Fibroblast of skin of scalp (primary cell): ENCODE results near the gene ANO4.

Experiments
- DNase-seq: peaks from one replicate; pipeline ENCODE4 v3.0.0-alpha.2; 2013

ANO4 gene

DNA sequence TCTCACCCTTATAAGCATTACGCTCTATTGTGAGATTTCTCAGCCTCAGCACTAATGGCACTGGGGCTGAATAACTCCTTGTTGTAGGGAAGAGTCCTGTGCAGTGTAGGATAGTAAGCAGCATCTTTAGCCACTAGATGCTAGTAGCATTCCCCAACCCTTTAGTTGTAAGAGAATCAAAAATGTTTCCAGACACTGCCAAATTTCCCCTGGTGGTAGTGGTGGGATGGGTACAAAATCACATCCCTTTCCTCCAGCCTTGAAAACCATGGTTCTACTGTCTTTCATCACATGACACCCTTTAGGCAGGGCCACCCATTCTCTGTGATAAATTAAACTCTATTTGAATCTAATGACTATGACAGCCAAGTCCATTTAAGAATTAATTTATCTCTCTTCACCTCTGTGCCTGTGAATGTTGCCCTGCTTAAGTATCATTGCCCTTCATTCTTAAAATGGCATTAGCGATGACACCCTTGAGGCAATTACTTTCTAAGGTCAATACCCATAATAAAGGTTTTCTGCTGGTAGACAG is 199.4 kb downstream of the ANO4 start:
- no peak for DNase-seq

DNA sequence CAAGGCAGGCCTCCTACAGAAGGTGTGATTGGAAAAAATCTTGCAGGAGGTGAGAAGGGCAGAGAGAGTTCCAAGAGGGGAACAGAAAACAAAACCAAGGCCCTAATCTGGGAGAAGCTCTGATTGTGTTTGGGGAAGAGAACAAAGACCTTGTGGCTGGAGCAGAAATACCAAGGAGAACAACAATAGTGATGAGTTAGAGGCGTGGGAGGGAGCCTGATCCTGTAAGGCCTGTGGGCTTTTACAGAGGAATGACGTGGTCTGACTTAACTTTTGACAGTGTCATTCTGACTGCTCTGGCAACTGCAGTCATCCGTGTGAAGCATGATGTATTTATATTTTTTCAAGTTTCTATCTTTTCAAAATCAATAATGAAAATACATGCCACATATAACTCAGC is 200.6 kb downstream of the ANO4 start:
- no peak for DNase-seq

- no peak for DNase-seq
Measured at GRCh38 chr12:100995771-100996170, 201.2 kb downstream of the ANO4 start.

DNA sequence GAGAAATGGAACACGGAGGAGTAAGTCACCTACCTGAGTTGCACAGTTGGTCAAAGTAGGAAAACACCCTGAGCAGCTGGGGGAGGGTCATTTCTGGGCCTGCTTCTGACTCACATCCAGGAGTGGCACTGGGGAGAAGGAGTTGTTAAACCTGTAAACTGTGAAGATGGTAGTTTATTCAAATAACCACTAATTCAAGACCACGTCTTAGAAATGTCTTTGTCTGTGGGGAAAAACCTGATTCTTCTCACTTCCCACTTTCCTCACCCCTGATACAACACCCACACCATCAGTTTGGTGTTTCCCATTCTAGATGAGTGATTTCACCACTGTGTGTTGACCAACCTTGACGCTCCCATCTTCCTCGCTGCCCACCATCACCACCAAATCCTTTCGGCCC is 207.1 kb downstream of the ANO4 start:
- no peak for DNase-seq

GRCh38 chr12:101002696-101003419 is 208.3 kb downstream of the ANO4 start:
- DNase-seq = no peak

DNA sequence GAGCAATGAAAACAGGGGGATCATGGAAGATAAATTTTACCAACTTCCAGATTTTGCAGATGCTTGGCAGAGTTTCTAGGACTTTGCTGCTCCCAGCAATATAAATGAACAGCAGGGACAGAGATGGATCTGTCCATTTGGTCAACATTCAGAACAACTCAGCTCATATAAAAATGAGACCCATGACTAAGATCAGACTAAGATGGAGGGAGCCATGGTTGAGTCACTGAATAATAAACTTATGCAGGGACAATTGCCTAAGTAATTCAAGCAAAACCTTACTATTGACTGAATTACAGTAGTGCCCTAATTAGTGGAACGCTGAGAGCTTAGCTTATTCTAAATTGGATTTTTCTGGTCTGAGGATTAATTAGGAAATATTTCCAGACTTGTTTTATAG is 210.3 kb downstream of the ANO4 start:
- no peak for DNase-seq

GRCh38 chr12:101009274-101009673 is 214.7 kb downstream of the ANO4 start:
- no peak for DNase-seq

GRCh38 chr12:101010896-101011295 is 216.3 kb downstream of the ANO4 start:
- DNase-seq = no peak

DNA sequence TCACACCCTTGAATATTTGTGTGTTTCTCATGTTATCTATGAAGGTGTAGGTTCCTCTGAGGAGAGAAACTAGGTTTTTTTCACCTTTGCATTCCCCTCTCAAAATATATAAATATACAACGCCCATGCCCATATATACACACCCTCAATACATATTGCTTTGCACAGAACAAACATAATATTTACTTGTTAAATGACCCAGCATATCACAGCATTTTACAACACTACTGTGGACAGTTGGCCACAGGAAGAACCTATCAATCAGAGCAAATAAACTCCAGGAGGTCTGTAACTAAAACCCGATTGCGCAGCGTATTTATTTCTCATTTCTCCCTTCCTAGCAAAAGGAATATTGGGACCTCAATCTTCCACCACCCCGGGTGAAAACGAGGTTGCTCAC is 219.4 kb downstream of the ANO4 start:
- no peak for DNase-seq

DNA sequence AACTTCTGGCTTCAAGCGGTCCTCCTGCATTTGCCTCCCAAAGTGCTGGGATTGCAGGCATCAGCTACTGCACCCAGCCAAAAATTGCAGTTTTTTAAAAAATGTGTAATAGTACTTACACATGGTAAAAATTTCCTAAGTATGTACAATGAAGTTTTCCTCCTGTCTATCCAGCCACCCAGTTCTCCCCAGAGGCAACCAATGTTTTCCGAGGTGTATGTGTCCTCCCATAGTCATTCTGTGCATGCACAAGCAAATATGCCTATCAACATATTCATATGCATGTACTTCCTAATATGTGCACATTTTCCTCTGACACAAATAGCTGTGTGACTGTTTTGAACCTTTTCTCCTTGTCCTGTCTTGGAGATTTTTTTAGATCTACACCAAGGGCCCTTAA is 220.5 kb downstream of the ANO4 start:
- DNase-seq = peak; percentile 30

DNA sequence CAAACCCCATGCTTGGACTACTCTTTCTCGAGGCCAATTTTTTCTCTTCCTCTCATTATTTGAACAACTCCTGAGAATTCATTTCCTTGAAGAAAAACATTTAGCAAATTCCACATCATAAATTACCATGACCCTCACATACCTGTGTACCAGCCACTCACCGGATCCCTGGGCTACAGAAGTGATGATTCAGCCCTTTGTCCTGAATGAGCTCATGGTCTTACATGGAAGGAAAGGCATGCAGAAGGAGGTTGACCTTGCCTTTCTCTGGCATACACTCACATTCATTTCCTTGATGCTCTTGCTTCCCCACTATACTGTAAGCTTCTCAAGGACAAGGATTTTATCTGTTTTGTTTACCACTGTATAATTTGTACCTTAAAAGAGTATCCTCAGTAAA is 224.0 kb downstream of the ANO4 start:
- DNase-seq = peak; percentile 61

GRCh38 chr12:101019201-101019600 is 224.6 kb downstream of the ANO4 start:
- no peak for DNase-seq

DNA sequence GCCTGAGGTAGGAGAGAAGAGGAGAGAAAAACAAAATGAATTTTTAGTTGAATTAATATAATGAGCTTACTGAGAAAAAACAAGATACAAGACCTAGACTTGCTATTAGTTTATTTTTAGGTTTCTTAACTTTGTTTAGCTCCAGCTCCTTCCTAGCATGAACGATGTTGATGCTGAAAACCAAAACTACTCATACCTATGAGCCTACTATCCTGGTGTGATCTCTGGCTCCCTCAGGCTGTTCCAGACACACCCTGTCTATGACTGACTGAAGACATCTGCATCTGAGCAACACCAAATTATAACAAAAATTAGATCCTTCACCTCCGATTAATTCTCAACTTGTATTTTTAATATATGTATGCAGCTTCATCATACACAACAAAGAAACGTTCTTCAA is 225.1 kb downstream of the ANO4 start:
- DNase-seq = no peak

GRCh38 chr12:101021442-101021841 is 226.9 kb downstream of the ANO4 start:
- no peak for DNase-seq

GRCh38 chr12:101021911-101022388 is 227.4 kb downstream of the ANO4 start:
- DNase-seq = peak; percentile 69

DNA sequence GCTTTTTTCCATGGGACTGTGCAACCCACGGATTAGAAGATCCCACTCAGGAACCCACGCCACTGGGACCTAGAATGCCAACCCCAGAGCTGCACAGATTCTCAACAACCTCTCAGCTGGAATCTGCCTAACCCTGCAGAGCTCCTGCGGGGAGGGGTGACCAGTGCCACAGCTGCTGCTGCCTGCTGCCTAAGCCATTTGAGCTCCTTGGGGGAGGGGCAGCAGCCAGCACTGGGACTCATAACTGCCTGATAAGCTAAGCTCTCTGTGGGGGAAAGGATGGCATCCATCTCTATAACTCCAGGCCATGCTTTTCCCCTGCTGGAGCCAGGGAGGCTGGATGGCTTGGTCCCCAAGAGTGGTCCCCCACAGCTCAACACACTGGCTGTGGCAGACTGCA is 232.6 kb downstream of the ANO4 start:
- no peak for DNase-seq

- DNase-seq = no peak
Measured at GRCh38 chr12:101027816-101028215, 233.2 kb downstream of the ANO4 start.

DNA sequence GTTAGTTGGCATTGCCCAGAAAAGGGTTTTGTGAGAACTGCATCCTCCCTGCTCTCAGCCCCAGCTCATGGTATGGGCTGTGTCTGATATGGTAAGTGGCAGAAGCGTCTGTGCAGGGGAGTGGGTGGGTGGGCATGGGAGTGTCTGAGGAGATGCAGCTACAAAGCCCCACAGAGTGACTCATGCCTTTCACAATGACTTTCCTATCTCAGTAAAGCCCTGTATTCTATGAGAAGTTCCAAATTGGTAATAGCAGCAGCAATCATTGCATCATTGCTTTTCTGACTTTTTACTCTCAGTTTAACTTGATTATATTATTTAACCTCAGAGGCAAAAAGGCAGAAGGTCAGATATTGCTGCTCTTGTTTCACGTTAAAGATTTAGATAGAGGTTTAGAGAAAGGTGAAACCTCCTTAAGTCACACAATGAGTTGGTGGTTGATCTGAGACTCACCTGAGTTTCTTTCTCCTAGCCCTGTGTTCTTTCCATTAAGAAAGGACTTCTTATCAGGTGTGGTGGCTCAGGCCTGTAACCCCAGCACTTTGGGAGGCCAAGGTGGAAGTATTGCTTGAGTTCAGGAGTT is 243.8 kb downstream of the ANO4 start:
- no peak for DNase-seq

GRCh38 chr12:101039848-101040531 is 245.4 kb downstream of the ANO4 start:
- DNase-seq = no peak

GRCh38 chr12:101040936-101041335 is 246.4 kb downstream of the ANO4 start:
- DNase-seq = no peak

DNA sequence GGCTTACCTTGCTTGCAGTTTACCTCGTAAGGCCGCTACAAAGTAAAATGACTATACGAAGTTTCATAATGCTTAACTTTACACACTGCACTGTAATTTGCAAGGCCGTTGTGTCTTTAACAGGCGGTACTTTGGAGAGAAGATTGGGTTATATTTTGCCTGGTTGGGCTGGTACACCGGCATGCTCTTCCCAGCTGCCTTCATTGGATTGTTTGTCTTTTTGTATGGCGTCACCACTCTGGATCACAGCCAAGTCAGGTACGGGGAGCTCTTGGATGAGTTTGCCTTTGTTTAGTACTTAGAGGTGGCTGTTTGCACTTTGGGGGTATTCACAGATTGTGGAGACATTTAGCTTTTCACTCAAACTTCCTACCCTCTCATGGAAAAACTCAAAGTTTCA is 247.6 kb downstream of the ANO4 start:
- DNase-seq = no peak

- DNase-seq = no peak
Measured at GRCh38 chr12:101044512-101045059, 250.0 kb downstream of the ANO4 start.
